Pancreas (tissue), 10 donors: ENCODE results near the gene SACM1L. TPM values are rescaled to one million over a fixed set of nuclear protein-coding genes. Genes with fewer than 3 reads are reported as not detected.

ENCODE experiments used
- ATAC-seq, 4 donors: fragments of 200-7000 bp; cut with Tn5 transposase; one replicate each; pipeline versions ENCODE4 v1.8.0 to v1.9.1; 2020; ENCODE audit warnings: mild to moderate bottlenecking in 4 of 4, moderate library complexity in 4 of 4
- DNase-seq, 6 donors: peaks; one replicate each; pipeline ENCODE4 v3.0.0-alpha.2; 2020
- FAIRE-seq: peaks from 2 replicates; lab custom pipeline; 2012; peaks lifted over from hg19 to GRCh38; lab: Jason Lieb, UNC
- H3K27ac ChIP-seq, 4 donors: fragments of 200-600 bp; sonication (generic); 1 replicate in 3 of 4; 2 replicates in 1 of 4; pipeline versions ENCODE4 v1.5.0 to v1.8.0; 2020
- H3K27me3 ChIP-seq, 4 donors: fragments of 200-600 bp; one replicate each; pipeline ENCODE4 v1.8.0; 2021
- H3K36me3 ChIP-seq, 3 donors: fragments of 200-600 bp; sonication (generic) in 1 of 3; one replicate each; pipeline versions ENCODE4 v1.5.0 to v1.8.0; 2020 to 2021
- H3K4me1 ChIP-seq, 3 donors: fragments of 200-600 bp; one replicate each; pipeline ENCODE4 v1.8.0; 2021
- H3K4me3 ChIP-seq, 4 donors: fragments of 200-600 bp; sonication (generic) in 2 of 4; one replicate each; pipeline versions ENCODE4 v1.5.0 to v1.8.0; 2020 to 2021
- H3K9me3 ChIP-seq, 4 donors: fragments of 200-600 bp; one replicate each; pipeline ENCODE4 v1.8.0; 2021
- CTCF ChIP-seq, 4 donors: fragments of 200-600 bp; sonication (generic) in 3 of 4; IDR thresholded peaks; one replicate each; pipeline versions ENCODE4 v1.5.0 to v1.8.0; 2021; ENCODE audit warnings: antibody characterized with exemption in 4 of 4
- WGBS, 2 donors: extraction: QIAGEN DNeasy Blood & Tissue Kit; methylation state at CpG; one replicate each; pipeline ENCODE4 v1.1.7; 2013; 5-methylcytosine and 5-hydroxymethylcytosine counted together
- intact Hi-C, 3 donors: fragments of 100-400 bp; cut with DNase I; formaldehyde crosslinking; loops; one replicate each; pipeline versions ENCODE4 v1.11.1 to v1.14.2; 2022
- polyA plus RNA-seq, 2 donors: library from polyadenylated mRNA; stranded (reverse); fragments of 200-250 nt; gene quantifications; one replicate each; pipeline ENCODE4 v1.2.3, GENCODE V29; 2013
- total RNA-seq, 6 donors: library from RNA; stranded (reverse); fragmentation: NEBNext Ultra II Directional in 4 of 6; extraction: Animal tissue kit (Norgen Biotek cat#: 25700) in 4 of 6; gene quantifications; one replicate each; pipeline versions ENCODE4 v1.2.1 to v1.2.4, GENCODE V29; 2021 to 2023
- donor health status: healthy with polysubstance abuse.
- donor health status: DM: no; HTN: no; CAD: no; lungs with moderate emphysema.
- donor health status: DM: no; HTN: no; CAD: no.
- donor health status: control.
- donor health status: control.
- donor health status: Bipolar disorder and iron deficiency.
- donor health status: DM: yes; HTN: yes; CAD: no.
- donor health status: DM: no; HTN: no; CAD: no.
- donor health status: DM: no; HTN: no; CAD: no.
- donor health status: DM: yes; HTN: yes; CAD: no.

The SACM1L gene
- total and polyA plus RNA-seq, 8 donors: 15.4 to 29.8 (median 18.7) TPM

GRCh38 chr3:45656575-45657363, 32.4 kb upstream of the SACM1L start:
- FAIRE-seq: no peak
- peaks cover 0 to 6% (median 0%) of the 10 kb centered on the region in 3 donors for H3K4me1 ChIP-seq
- 40 to 43% methylated on average over 14 of the region's 14 CpGs for WGBS, 2 donors

GRCh38 chr3:45657853-45658252, 31.3 kb upstream of the SACM1L start:
- FAIRE-seq: no peak
- no peaks in the 10 kb centered on the region for H3K9me3 ChIP-seq
- DNase-seq: no peak
- H3K27me3 ChIP-seq: no peaks in the 10 kb centered on the region
- 72 to 79% methylated on average over 4 of the region's 4 CpGs for WGBS, 2 donors
- no peak overlapping the region for H3K27ac ChIP-seq
- H3K4me1 ChIP-seq: peaks cover 0 to 6% (median 0%) of the 10 kb centered on the region in 3 donors
- intact Hi-C loops: loop anchor here in 2 of 3 donors (5.0 kb wide), 1 partner anchor 66 kb away; the partner anchor contains the start of gene LIMD1 (in 2 of the 2)
- ATAC-seq: no peak
- H3K36me3 ChIP-seq: no peaks in the 10 kb centered on the region
- H3K4me3 ChIP-seq: no peak overlapping the region
- no peak for TF ChIP-seq CTCF (IDR thresholded peaks at IDR 0.05)

More at GRCh38 chr3:45656575-45657363, 32.4 kb upstream of the SACM1L start:
- intact Hi-C loops: loop anchor here in 2 of 3 donors (5.0 kb wide), 1 partner anchor 64 kb away; the partner anchor contains the start of gene LIMD1 (in 2 of the 2)
- H3K4me3 ChIP-seq: no peak overlapping the region
- H3K9me3 ChIP-seq: no peaks in the 10 kb centered on the region
- H3K27ac ChIP-seq: no peak overlapping the region
- peak; percentile 84 to 92 (median 90) for DNase-seq
- peak; percentile 83 to 94 (median 87) for TF ChIP-seq CTCF (IDR thresholded peaks at IDR 0.05)
- peak; percentile 89 to 95 (median 93) for ATAC-seq
- H3K36me3 ChIP-seq: no peaks in the 10 kb centered on the region
- H3K27me3 ChIP-seq: no peaks in the 10 kb centered on the region

- H3K27ac ChIP-seq: no peak overlapping the region
- no peaks in the 10 kb centered on the region for H3K27me3 ChIP-seq
- H3K36me3 ChIP-seq: no peaks in the 10 kb centered on the region
- WGBS, 2 donors: 61 to 65% methylated on average over 19 of the region's 19 CpGs
- H3K9me3 ChIP-seq: no peaks in the 10 kb centered on the region
- TF ChIP-seq CTCF (IDR thresholded peaks at IDR 0.05): peak; percentile 79 to 93 (median 86)
- intact Hi-C loops: loop anchor here (5.0 to 10.0 kb wide), 3 partner anchors 68 to 148 kb away; partner anchors contain the start of gene LIMD1 (in 2 of the 3)
- peak; percentile 59 to 83 (median 77) for ATAC-seq
- DNase-seq: peak in 5 of 6 donors; percentile 54 to 85 (median 81)
- H3K4me1 ChIP-seq: peaks cover 0 to 6% (median 3%) of the 10 kb centered on the region in 3 donors
- H3K4me3 ChIP-seq: no peak overlapping the region
- FAIRE-seq: no peak
Observed at GRCh38 chr3:45659661-45660566, 29.3 kb upstream of the SACM1L start.

GRCh38 chr3:45660567-45660901, 28.7 kb upstream of the SACM1L start:
- intact Hi-C loops: loop anchor here (5.0 to 10.0 kb wide), 2 partner anchors 146 to 148 kb away; no protein-coding TSS in a partner anchor
- FAIRE-seq: no peak

More at GRCh38 chr3:45660567-45660901, 28.7 kb upstream of the SACM1L start:
- no peak overlapping the region for H3K4me3 ChIP-seq
- peak in 1 of 6 donors; percentile 12 for DNase-seq
- no peaks in the 10 kb centered on the region for H3K27me3 ChIP-seq
- 86 to 88% methylated on average over 11 of the region's 11 CpGs for WGBS, 2 donors
- peaks cover 0 to 9% (median 5%) of the 10 kb centered on the region in 3 donors for H3K4me1 ChIP-seq
- no peaks in the 10 kb centered on the region for H3K9me3 ChIP-seq
- H3K36me3 ChIP-seq: no peaks in the 10 kb centered on the region
- H3K27ac ChIP-seq: no peak overlapping the region
- no peak for TF ChIP-seq CTCF (IDR thresholded peaks at IDR 0.05)
- no peak for ATAC-seq
